ENCODE data around the gene CFAP210.
"Not testable (repeated sequence)": the region's sequence is repeated elsewhere in the genome, so short reads cannot be mapped to it uniquely, and the experiment has no call there.

CFAP210 gene

DNA sequence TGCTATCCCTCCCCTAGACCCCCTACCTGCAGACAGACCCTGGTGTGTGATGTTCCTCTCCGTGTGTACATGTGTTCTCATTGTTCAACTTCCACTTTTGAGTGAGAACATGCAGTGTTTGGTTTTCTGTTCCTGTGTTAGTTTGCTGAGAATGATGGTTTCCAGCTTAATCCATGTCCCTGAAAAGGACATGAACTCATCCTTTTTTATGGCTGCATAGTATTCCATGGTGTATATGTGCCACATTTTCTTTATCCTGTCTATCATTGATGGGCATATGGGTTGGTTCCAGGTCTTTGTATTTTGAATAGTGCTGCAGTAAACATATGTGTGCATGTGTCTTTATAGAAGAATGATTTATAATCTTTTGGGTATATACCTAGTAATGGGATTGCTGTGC lies 78.2 kb downstream of the CFAP210 start:
- not testable (repeated sequence) for H3K23ac ChIP-seq (ENCODE audit: low read length in 2 of 2); H2BK5ac ChIP-seq (ENCODE audit: low read depth, low read length, poor library complexity, severe bottlenecking); DNase-seq; H3K9ac ChIP-seq (ENCODE audit: low read length); H3K9me3 ChIP-seq (ENCODE audit: control insufficient read depth, low read length); H3K4me2 ChIP-seq (ENCODE audit: low read length, poor library complexity, severe bottlenecking); H3K27ac ChIP-seq (ENCODE audit: low read length, poor library complexity, severe bottlenecking); H2AK5ac ChIP-seq (ENCODE audit: low read length, severe bottlenecking); H2BK120ac ChIP-seq (ENCODE audit: low read depth, low read length); H2BK15ac ChIP-seq (ENCODE audit: low read depth, poor library complexity, severe bottlenecking); H3K79me1 ChIP-seq (replicated peaks; ENCODE audit: low read length, poor library complexity, severe bottlenecking); H4K91ac ChIP-seq (ENCODE audit: low read length); H4K8ac ChIP-seq (ENCODE audit: low read length); H3K4me3 ChIP-seq (ENCODE audit: insufficient read depth in 1 of 2, low read depth in 1 of 2, low read length in 2 of 2); H3K18ac ChIP-seq (ENCODE audit: low read depth in 1 of 2, low read length in 2 of 2); H2AFZ ChIP-seq (ENCODE audit: low read depth, low read length); H2BK12ac ChIP-seq (ENCODE audit: low read length in 2 of 2); H3K27me3 ChIP-seq (ENCODE audit: control insufficient read depth in 1 of 2, insufficient read depth in 1 of 2, low read length in 2 of 2); H3K4me1 ChIP-seq (ENCODE audit: control insufficient read depth, insufficient read depth, low read depth, low read length); H3K14ac ChIP-seq (ENCODE audit: low read length in 2 of 2); H3K4ac ChIP-seq (ENCODE audit: low read depth in 1 of 2, low read length in 2 of 2)
- 100% methylated on average over 1 of the region's 1 CpG for WGBS
- peaks cover 10 to 80% of the 10 kb centered on the region in 2 experiments for H3K36me3 ChIP-seq (ENCODE audit: control insufficient read depth in 1 of 2, insufficient read depth in 2 of 2, low read depth in 1 of 2, low read length in 2 of 2)

DNA sequence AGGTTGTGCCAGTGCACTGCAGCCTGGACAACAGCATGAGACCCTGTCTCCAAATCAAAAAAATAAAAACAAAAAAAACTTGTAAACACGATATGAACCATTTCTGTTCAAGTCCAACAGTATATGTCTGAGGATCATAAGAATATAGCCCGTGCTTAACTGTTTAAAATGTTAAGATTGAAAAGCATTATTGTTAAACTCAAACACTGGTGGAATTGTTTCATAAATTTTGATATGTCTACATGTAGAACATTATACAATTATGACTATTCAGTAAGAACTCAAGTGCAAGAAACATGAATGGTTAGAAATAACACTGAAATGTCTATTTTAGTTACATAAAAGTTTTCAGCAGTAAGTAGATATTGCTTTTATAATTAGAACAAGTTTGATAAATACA lies 80.3 kb downstream of the CFAP210 start:
- Histone ChIP-seq H2AFZ (ENCODE audit: low read depth, low read length) (no peak overlapping the region), H4K8ac (ENCODE audit: low read length) (no peak overlapping the region), H3K36me3 (ENCODE audit: control insufficient read depth in 1 of 2, insufficient read depth in 2 of 2, low read depth in 1 of 2, low read length in 2 of 2) (peaks cover 17 to 82% of the 10 kb centered on the region in 2 experiments), H3K9ac (ENCODE audit: low read length) (no peak overlapping the region), H2BK5ac (ENCODE audit: low read depth, low read length, poor library complexity, severe bottlenecking) (no peak overlapping the region), H3K18ac (ENCODE audit: low read depth in 1 of 2, low read length in 2 of 2) (no peak overlapping the region), H3K4me1 (ENCODE audit: control insufficient read depth, insufficient read depth, low read depth, low read length) (no peaks in the 10 kb centered on the region), H3K9me3 (ENCODE audit: control insufficient read depth, low read length) (peaks cover 8% of the 10 kb centered on the region), H3K23ac (ENCODE audit: low read length in 2 of 2) (no peak overlapping the region), H3K14ac (ENCODE audit: low read length in 2 of 2) (no peak overlapping the region), H2BK15ac (ENCODE audit: low read depth, poor library complexity, severe bottlenecking) (no peak overlapping the region), H3K27ac (ENCODE audit: low read length, poor library complexity, severe bottlenecking) (no peak overlapping the region), H2BK12ac (ENCODE audit: low read length in 2 of 2) (no peak overlapping the region), H2BK120ac (ENCODE audit: low read depth, low read length) (no peak overlapping the region), H3K79me1 (replicated peaks; ENCODE audit: low read length, poor library complexity, severe bottlenecking) (peaks cover 8% of the 10 kb centered on the region), H3K4me2 (ENCODE audit: low read length, poor library complexity, severe bottlenecking) (no peak overlapping the region), H2AK5ac (ENCODE audit: low read length, severe bottlenecking) (no peak overlapping the region), H4K91ac (ENCODE audit: low read length) (no peak overlapping the region), H3K4me3 (ENCODE audit: insufficient read depth in 1 of 2, low read depth in 1 of 2, low read length in 2 of 2) (no peak overlapping the region), H3K27me3 (ENCODE audit: control insufficient read depth in 1 of 2, insufficient read depth in 1 of 2, low read length in 2 of 2) (no peaks in the 10 kb centered on the region), H3K4ac (ENCODE audit: low read depth in 1 of 2, low read length in 2 of 2) (no peak overlapping the region)
- no peak for DNase-seq
- WGBS: no CpG with 5 or more reads among the region's 2 CpGs

- Histone ChIP-seq H4K91ac (ENCODE audit: low read length) (no peak overlapping the region), H3K23ac (ENCODE audit: low read length in 2 of 2) (no peak overlapping the region), H2BK15ac (ENCODE audit: low read depth, poor library complexity, severe bottlenecking) (no peak overlapping the region), H3K79me1 (replicated peaks; ENCODE audit: low read length, poor library complexity, severe bottlenecking) (peaks cover 16% of the 10 kb centered on the region), H2BK120ac (ENCODE audit: low read depth, low read length) (no peak overlapping the region), H3K4ac (ENCODE audit: low read depth in 1 of 2, low read length in 2 of 2) (no peak overlapping the region), H3K18ac (ENCODE audit: low read depth in 1 of 2, low read length in 2 of 2) (no peak overlapping the region), H4K8ac (ENCODE audit: low read length) (no peak overlapping the region), H3K14ac (ENCODE audit: low read length in 2 of 2) (no peak overlapping the region), H3K9me3 (ENCODE audit: control insufficient read depth, low read length) (no peaks in the 10 kb centered on the region), H3K27me3 (ENCODE audit: control insufficient read depth in 1 of 2, insufficient read depth in 1 of 2, low read length in 2 of 2) (no peaks in the 10 kb centered on the region), H2AK5ac (ENCODE audit: low read length, severe bottlenecking) (no peak overlapping the region), H3K4me3 (ENCODE audit: insufficient read depth in 1 of 2, low read depth in 1 of 2, low read length in 2 of 2) (no peak overlapping the region), H3K27ac (ENCODE audit: low read length, poor library complexity, severe bottlenecking) (no peak overlapping the region), H3K36me3 (ENCODE audit: control insufficient read depth in 1 of 2, insufficient read depth in 2 of 2, low read depth in 1 of 2, low read length in 2 of 2) (peaks cover 33 to 92% of the 10 kb centered on the region in 2 experiments), H3K4me1 (ENCODE audit: control insufficient read depth, insufficient read depth, low read depth, low read length) (no peaks in the 10 kb centered on the region), H2AFZ (ENCODE audit: low read depth, low read length) (no peak overlapping the region), H2BK12ac (ENCODE audit: low read length in 2 of 2) (no peak overlapping the region), H2BK5ac (ENCODE audit: low read depth, low read length, poor library complexity, severe bottlenecking) (no peak overlapping the region), H3K4me2 (ENCODE audit: low read length, poor library complexity, severe bottlenecking) (no peak overlapping the region), H3K9ac (ENCODE audit: low read length) (no peak overlapping the region)
- WGBS: 96% methylated on average over 2 of the region's 2 CpGs
- no peak for DNase-seq
Observed at GRCh38 chr2:169609264-169609663, 84.9 kb downstream of the CFAP210 start.

- H3K27me3 ChIP-seq (ENCODE audit: control insufficient read depth in 1 of 2, insufficient read depth in 1 of 2, low read length in 2 of 2): no peaks in the 10 kb centered on the region
- no peak overlapping the region for H3K4me3 ChIP-seq (ENCODE audit: insufficient read depth in 1 of 2, low read depth in 1 of 2, low read length in 2 of 2)
- no peak overlapping the region for H3K9ac ChIP-seq (ENCODE audit: low read length)
- no peak overlapping the region for H2AK5ac ChIP-seq (ENCODE audit: low read length, severe bottlenecking)
- no peak overlapping the region for H3K23ac ChIP-seq (ENCODE audit: low read length in 2 of 2)
- peaks cover 11% of the 10 kb centered on the region for H3K79me1 ChIP-seq (replicated peaks; ENCODE audit: low read length, poor library complexity, severe bottlenecking)
- H3K36me3 ChIP-seq (ENCODE audit: control insufficient read depth in 1 of 2, insufficient read depth in 2 of 2, low read depth in 1 of 2, low read length in 2 of 2): peaks cover 2 to 15% of the 10 kb centered on the region in 2 experiments
- H3K18ac ChIP-seq (ENCODE audit: low read depth in 1 of 2, low read length in 2 of 2): no peak overlapping the region
- no peak overlapping the region for H2BK12ac ChIP-seq (ENCODE audit: low read length in 2 of 2)
- no peak overlapping the region for H3K4me2 ChIP-seq (ENCODE audit: low read length, poor library complexity, severe bottlenecking)
- no peak overlapping the region for H2AFZ ChIP-seq (ENCODE audit: low read depth, low read length)
- no peak overlapping the region for H4K91ac ChIP-seq (ENCODE audit: low read length)
- no peak overlapping the region for H3K4ac ChIP-seq (ENCODE audit: low read depth in 1 of 2, low read length in 2 of 2)
- no peaks in the 10 kb centered on the region for H3K4me1 ChIP-seq (ENCODE audit: control insufficient read depth, insufficient read depth, low read depth, low read length)
- H3K14ac ChIP-seq (ENCODE audit: low read length in 2 of 2): no peak overlapping the region
- no peak overlapping the region for H2BK120ac ChIP-seq (ENCODE audit: low read depth, low read length)
- no peak overlapping the region for H2BK5ac ChIP-seq (ENCODE audit: low read depth, low read length, poor library complexity, severe bottlenecking)
- H4K8ac ChIP-seq (ENCODE audit: low read length): no peak overlapping the region
- no peak for DNase-seq
- no peak overlapping the region for H2BK15ac ChIP-seq (ENCODE audit: low read depth, poor library complexity, severe bottlenecking)
- no peak overlapping the region for H3K27ac ChIP-seq (ENCODE audit: low read length, poor library complexity, severe bottlenecking)
- H3K9me3 ChIP-seq (ENCODE audit: control insufficient read depth, low read length): no peaks in the 10 kb centered on the region
Observed at GRCh38 chr2:169599568-169599967, 94.6 kb downstream of the CFAP210 start.
